Ecto neural progenitor cell (in vitro differentiated cells): ENCODE data around the gene MRPL45.
A peak's percentile ranks its signal among the peaks of the same experiment; 100 is the strongest.
"Not testable (repeated sequence)": the region's sequence is repeated elsewhere in the genome, so short reads cannot be mapped to it uniquely, and the experiment has no call there.

ENCODE experiments used
- DNase-seq: peaks from one replicate; pipeline ENCODE4 v3.0.0-alpha.2; 2018; ENCODE audit warnings: low spot score

The MRPL45 gene

DNA sequence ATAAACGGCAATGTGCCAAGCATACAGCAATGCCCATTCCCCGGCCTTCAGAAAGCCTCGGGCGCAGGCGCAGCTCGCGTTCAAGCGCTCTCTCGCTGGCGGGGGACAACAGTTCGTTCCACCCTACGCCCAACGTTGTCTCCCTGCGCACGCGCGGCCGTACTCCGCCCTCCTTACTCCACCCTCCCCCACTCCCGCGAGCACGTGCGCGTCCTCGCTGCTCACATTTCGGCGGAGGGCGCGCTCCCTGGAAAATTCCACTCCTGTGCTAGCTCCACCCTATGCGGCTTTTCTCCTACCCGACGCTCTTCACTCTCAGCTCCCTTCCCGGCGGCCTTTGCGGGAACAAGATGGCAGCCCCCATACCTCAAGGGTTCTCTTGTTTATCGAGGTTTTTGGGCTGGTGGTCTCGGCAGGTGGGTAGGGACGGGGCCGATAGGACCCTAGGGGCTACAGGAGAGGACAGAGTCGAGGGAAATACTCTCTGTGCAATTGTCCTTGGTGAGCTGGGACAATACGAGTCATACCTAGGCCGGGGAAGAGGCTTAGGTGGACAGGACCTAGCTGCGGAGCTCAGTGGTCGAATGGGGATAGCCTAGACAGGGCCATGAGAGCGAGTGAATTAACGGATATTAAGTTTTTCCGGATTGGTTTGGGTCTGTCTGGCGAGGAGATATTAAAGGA lies at the start of gene MRPL45:
Gene MRPL45, plus strand, starts transcription at position 335 of the 684 bp plus-strand sequence. Its CDS starts 16 bp downstream, at position 351.
- DNase-seq: peak; percentile 99

DNA sequence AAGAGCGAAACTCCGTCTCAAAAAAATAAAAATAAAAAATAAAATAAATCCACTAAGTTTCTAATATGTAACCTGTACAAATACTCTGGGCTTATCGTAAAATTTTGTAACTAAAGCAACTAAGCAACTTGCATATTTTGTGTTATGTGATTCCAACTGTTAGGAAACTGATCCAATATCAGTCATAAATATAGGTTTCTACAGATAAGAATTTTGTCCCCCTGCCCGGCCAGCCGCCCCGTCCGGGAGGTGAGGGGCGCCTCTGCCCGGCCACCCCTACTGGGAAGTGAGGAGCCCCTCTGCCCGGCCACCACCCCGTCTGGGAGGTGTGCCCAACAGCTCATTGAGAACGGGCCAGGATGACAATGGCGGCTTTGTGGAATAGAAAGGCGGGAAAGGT lies 43.8 kb upstream of the MRPL45 start:
- not testable (repeated sequence) for DNase-seq

DNA sequence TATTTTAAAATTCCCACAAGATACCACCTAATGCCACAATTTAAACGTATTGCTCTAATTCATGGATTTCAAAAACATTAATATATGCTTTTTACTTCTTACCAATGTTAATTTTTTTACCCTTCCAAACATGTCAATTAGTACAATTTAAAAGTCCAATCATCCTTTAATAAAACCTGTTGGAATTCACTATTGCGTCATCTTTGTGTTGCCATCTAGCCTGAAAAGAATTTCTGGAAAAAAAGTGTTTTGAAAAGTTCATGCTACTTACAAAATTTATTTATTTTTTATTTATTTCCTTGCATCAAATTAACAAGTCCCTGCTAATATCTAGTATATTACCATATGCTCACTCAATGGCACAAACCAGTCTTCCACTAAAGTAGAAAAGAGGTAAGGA lies 42.6 kb upstream of the MRPL45 start:
- not testable (repeated sequence) for DNase-seq

DNA sequence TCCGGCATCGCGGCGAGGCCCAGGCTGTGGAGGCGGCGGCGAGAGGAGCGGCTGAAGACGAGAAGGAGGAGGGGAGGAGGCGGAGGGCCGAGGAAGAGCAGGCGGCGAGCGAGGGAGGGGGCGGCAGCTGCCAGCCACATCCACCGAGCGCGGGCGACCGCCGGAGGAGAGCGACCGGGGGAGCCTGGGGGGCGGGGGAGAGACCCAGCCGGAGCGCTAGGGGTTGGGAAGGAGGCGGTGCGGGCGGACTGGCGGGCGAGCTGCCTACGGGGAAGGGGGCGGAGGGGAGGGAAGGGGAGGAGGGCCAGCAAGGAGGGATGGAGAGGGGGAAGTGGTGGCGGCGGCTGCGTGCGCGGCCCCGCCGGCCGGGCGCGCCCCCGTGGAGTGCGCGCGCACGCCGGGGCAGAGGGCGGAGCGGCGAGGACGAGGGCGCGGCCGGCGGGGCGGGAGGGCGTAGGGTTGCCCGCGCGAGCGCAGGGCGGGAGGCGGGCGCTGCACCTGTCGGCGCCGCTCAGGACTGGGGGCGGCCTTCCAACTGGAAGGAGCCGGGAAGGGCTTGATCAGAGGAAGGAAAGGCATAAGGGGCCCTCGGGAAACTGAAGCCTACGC lies 39.9 kb upstream of the MRPL45 start:
- peak; percentile 96 for DNase-seq

DNA sequence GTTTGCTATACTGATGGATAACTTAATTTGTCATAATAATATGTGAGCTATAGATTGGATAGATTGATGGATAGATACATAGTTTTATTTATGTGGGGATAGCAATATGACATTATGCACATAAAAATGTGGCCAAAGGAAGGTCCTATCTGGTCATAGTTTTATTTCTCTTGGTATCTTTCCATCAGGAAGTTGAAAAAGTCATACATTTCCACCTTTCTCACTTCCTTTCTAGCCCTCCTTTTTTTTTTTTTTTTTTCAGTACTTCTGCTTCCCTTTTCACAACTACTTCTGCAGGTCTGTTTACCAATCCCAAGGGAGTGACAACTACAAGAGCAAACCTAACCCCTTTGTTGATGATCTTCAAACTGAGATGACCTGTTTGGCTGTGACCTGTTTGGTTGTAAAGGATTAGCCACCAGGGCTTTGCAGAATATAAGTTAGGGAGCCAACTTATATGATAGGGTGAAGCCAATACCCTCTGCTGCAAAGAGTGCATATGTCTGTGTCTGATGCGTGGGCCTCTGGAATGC lies 30.9 kb upstream of the MRPL45 start:
- DNase-seq: not testable (repeated sequence)

DNA sequence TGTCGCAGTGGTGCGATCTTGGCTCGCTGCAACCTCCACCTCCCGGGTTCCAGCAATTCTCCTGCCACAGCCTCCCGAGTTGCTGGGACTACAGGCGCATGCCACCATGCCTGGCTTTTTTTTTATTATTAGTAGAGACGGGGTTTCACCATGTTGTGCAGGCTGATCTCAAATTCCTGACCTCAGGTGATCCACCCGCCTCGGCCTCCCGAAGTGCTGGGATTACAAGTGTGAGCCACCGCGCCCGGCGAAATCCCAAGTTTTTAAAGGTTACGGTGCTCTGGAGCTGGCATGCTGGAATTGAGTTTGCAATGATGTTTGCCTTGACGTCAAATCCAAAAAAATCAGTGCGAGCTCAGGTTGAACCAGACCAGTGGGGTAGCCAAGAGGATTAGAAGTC lies 30.4 kb upstream of the MRPL45 start:
- not testable (repeated sequence) for DNase-seq

DNA sequence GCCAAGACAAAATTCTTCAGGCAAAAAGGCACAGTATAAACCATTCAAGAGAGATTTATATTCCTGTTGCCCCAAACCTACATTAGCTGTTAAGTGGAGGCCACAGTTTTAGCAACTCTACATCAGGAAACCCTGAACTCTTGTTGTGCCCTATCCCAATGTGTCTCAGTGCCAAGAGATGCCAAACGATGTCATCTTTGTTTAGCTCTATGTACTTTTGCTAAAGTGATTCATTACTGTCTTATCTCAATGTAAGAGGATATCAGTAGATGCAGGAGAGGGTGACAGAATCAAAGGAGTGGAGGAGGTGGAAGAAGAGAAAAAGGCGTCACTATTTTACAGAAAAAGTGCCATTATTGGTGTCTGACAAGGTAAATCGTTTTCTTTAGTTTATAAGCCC lies 28.8 kb upstream of the MRPL45 start:
- DNase-seq: not testable (repeated sequence)

DNA sequence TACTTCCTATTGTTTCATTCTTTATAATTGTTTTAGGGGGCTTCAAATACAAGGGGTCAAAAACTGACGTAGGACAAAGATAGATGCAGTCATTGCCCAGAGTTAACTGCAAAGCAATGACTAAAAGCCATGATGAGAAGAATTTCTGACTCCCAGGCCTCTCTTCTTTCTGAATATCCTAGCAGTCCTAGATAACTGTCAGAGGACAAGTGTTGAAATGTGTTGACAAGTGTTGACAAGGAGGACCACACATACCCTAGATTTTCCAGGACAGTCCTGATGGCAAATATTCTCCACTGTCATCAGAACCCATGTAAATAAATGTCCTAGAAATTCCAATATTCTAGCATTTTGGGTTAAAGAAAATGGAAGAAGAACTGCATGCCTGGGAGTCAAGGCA lies 27.9 kb upstream of the MRPL45 start:
- not testable (repeated sequence) for DNase-seq

DNA sequence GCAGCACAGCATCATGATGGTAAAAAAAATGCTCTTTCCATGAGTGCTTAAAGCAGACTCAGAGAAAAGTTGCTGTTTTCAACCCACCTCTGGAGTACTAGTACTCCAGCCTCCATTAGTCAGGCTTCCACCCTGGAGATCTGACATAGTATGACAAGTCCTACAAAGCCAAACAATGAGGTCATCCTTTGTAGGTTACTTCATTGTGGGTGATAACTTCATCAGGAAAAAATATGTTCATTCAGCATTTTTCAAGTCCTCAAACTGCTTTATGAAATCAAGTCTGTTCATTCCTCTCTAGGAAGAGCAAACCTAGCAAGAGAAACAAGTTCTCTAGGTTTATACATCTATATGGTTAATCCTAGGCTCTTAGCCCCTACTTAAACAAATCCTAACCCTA lies 27.4 kb upstream of the MRPL45 start:
- not testable (repeated sequence) for DNase-seq

DNA sequence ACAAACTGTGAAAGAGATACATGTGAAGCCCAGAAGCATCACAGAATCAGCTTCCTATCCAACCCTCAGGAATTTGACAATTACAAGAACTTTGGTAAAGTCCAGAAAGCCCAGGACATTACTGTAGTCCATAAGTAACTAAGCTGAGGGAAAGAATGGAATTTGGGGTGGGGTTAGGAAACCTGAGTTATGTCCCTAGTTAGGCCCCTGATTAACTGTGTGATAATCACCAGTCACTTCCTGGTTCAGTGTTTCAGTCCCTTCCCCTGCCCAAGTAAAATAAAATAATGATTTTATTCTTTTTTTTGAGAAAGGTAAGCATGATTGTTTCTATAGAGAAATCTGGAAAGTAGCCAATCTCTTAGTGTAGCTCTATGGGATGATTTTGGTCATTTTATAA lies 11.0 kb upstream of the MRPL45 start:
- DNase-seq: not testable (repeated sequence)

DNA sequence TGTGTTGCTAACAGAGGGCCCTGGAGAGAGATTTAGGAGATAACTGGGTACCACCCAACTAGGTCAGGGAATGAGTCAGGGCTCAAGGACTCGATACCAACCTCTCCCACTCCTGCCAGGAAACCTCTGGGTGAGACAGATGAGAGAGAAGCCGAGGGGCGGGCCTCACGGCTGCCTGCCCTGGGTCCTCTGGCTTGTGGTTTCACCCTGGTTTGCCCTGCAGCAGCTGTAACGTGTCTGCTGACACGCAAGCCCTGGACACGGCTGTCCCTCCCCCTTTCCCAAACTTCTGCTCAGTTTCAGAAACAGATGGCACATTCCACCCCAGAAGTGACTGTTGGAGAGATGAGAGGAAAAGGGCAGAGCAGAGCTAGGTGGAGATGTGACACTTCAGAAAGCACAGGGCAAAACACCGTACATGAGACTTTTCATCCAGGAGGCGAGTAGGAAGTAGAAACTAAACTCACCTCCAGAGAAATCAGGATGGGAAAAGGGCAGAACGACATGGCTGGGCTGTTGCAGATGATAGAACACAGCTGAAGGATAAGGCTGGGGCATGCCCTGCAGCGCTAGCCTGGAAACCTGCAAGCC lies 10.4 kb upstream of the MRPL45 start:
- DNase-seq: peak; percentile 49

DNA sequence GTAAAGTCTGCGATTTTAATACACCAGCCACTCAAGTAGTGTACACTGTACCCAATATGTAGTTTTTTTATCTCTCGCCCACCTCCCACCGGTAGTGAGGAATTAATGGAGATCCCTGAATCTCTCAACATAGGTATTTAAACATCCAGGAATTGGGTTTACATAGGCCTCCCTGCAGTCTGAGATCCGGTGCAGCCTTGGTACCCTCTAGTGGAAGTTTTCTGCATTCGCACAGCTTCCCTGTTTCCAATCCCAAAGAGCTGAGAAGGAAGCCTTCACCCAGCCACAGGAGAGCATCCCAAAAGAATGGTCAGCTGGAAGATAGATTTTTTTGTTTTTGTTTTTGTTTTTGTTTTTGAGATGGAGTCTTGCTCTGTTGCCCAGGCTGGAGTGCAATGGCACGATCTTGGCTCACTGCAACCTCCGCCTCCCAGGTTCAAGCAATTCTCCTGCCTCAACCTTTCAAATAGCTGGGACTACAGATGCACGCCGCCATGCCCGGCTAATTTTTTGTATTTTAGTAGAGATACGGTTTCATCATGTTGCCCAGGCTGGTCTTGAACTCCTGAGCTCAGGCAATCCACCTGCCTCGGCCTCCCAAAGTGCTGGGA lies 8.6 kb upstream of the MRPL45 start:
- not testable (repeated sequence) for DNase-seq

DNA sequence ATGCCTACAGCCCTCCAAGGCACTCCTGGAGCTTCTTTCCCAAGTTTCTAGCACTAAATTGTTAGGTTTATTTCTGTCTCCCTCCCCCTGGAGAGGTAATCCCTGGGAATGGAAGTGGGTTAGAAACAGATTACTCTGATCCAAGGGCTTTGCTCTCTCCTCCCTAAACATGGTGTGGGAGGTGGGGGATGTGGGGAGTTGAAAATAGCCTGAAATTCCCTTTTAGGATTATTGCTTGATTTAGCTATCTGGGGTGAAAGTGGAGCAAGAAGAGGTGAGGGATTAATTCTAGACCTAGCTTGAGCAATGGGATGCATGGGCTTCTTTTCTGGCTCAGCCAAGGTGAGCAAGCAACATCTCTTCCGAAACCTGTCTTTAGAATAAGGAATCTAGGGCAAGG lies 7.2 kb upstream of the MRPL45 start:
- DNase-seq: not testable (repeated sequence)

DNA sequence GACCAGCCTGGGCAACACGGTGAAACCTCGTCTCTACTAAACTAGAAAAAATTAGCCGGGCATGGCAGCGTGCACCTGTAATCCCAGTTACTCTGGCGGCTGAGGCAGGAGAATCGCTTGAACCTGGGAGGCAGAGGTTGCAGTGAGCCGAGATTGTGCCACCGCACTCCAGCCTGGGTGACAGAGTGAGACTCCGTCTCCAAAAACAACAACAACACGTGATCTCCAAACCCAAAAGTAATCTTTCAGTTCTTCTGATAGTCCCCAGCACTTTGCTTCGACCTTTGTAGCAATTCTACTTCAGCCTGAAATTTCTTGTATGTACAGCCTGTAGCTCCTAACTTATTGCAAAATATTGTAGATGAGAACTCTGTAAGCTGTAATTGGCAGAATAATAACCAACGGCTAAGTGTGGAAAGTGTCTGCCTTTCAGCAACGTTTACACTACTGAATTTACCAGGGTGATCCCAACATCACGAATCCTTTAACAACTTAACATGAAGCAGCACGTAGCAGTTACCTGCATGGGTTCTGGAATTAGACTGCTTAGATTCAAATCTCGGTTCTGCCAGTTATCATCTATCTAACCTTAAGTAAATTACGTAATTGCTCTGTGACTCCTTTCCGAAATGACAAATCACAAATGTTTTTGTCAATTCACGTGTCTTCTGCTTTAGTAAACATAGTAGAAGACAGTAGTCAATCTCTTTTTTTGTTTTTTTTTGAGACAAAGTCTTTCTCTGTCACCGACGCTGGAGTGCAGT lies 1.2 kb upstream of the MRPL45 start:
- not testable (repeated sequence) for DNase-seq

DNA sequence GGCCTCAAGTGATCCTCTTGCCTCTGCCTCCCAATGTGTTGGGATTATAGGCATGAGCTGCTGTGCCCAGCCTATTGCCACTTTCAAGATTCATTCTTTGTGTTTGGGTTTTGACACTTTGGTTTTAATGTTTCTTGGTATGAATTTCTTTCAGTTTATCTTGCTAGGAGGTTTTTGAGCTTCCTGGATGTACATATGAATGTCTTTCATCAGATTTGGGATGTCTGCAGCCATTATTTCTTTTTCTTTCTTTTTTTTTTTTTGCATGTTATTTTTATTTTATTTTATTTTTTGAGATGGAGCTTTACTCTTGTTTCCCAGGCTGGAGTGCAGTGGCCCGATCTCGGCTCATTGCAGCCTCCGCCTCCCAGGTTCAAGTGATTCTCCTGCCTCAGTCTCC lies 18.5 kb downstream of the MRPL45 start:
- DNase-seq: no peak

DNA sequence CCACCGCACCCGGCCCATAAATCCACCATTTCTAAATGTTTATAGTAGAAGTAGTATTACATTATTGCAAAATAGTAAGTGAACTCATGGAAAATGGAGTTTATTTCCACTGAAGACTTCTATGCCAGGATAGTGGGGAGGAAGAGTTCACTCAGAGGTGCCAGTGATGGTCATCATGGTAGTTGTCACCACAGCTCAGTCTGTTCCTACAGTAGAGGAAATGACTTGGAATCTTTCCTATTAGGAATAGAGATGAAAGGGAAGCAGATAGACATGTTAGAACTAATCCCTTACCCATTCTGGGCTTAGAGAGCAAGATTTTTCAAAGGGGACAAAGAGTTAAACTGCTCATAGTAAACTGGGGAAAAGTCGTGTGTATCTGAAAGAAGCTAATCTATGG lies 20.1 kb downstream of the MRPL45 start:
- no peak for DNase-seq

DNA sequence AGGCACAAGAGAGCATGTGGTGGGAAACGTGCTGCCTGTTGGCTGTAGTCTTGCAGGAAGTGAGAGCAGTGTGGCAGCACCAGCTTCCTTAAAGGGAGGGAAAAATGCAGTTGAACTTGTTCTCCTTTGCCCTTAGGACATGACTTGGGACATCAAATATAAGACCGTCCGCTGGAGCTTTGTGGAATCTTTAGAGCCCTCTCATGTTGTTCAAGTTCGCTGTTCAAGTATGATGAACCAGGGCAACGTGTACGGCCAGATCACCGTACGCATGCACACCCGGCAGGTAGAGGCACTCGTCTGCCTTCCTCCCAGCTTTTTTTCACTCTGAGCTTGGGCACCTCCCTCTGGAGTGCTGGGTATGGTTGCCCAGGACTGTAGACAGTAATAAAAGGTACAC lies 23.5 kb downstream of the MRPL45 start:
- DNase-seq: peak; percentile 40

DNA sequence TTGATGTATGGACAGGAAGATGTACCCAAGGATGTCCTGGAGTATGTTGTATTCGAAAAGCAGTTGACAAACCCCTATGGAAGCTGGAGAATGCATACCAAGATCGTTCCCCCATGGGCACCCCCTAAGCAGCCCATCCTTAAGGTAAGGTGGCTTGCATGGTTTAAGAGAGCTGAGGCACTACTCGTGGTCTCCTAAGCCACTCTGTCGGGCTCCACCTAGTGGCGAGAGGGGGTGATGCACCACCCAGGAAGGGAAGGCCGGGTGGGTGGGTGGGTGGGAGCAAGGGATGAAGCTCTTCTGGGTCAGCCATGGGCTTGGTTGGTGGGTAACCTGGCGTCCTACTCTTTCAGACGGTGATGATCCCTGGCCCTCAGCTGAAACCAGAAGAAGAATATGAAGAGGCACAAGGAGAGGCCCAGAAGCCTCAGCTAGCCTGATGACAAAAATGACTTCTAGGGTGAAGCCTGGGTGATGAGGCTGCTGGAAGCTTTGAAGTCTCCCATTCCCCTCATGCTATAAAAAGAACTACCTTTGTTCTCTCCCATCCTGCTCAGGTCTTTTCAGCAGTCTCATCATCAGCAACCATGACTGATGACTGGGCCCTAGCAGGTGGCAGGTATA lies 25.3 kb downstream of the MRPL45 start:
- peak; percentile 83 for DNase-seq

DNA sequence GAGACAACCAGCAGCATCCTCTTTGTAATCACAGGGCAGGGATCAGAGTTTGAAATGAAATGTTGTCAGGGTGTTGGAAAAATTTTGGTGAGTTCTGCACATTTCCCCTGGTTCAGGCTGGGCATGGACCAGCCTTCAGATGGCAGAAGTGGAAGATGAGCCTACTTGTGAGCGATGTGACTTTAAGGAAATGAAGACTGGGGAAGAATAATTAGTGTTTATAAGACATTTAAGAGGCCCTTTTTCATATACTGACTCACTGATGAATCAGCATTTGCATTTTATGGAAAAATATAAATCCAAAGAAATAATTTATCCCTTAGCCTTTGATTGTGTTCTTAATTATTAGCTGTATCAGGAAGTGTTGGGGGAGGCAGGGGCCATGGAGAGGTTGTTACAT lies 25.9 kb downstream of the MRPL45 start:
- no peak for DNase-seq

DNA sequence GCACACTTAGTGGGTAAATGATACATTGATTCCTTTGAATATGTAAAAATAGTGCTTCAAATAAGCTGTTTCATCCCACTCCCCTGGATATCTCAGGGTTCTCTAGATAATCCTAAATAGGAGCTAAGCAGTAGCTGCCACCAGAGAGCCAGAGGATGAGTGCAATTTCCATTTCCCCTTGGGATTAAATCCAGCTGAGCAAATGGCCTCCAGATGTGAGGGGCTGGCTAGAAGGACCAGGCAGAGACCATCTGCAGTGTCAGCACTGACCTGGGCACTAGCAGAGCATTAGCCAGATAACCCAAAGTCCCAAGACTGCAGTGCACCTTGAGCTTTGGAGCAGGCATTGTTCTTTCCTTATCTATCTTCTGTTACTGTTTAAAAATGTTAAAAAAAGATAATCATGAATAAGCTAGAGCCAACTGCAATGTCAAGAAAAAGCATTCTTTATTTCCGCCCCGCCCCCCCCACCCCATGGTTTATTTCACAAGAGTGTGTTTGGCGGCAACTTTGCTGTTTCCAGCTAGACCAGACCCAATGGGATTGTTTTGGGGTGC lies 27.3 kb downstream of the MRPL45 start:
- peak; percentile 44 for DNase-seq

DNA sequence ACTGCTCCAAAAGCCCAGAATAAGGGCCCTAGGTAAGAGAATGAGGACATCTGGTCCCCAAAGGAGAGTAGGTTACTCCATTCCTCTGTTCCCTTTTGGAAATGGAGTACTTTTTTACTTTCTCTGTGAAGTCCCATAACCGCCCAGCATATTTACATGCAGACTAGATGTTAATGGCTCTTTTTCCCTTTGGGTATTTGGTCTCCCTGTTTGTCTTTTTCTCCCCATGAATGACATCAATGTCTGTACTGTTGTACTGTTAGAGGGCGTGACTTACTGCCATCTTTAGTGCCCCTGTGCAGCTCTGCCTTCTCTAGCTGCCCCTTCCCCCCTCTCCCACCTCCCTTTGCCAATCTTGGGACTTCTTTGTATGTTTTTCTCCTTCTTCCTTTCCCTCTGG lies 27.8 kb downstream of the MRPL45 start:
- no peak for DNase-seq
